WTC11 (cell line): ENCODE data around the gene ZBED5. TPM values are rescaled to one million over a fixed set of nuclear protein-coding genes. Genes with fewer than 3 reads are reported as not detected.
A peak's percentile ranks its signal among the peaks of the same experiment; 100 is the strongest.

Experiments used
- ATAC-seq: fragments of 200-7000 bp; cut with Tn5 transposase; 2 replicates; pipeline ENCODE4 v1.10.0; 2021; ENCODE audit warnings: mild to moderate bottlenecking, moderate library complexity
- CTCF ChIA-PET: fragments of 300-600 bp; sonication (Branson Sonifier 250); formaldehyde crosslinking; loops from one replicate; lab custom pipeline; 2021; ENCODE audit warnings: antibody characterized with exemption; lab: Charles Lee
- POLR2A ChIA-PET: fragments of 350-600 bp; sonication (Branson Sonifier 250); formaldehyde crosslinking; loops from one replicate; lab custom pipeline; 2021; ENCODE audit warnings: antibody characterized with exemption; lab: Charles Lee
- DNase-seq: peaks from one replicate; pipeline ENCODE4 v3.0.0; 2021; ENCODE audit warnings: low spot score
- H3K27ac Mint-ChIP-seq: 2 replicates; pipeline ENCODE4 v1.8.0; 2021; ENCODE audit warnings: mixed read lengths
- H3K27me3 Mint-ChIP-seq: 2 replicates; pipeline ENCODE4 v1.8.0; 2021; ENCODE audit warnings: low read depth, mild to moderate bottlenecking, moderate library complexity, mixed read lengths
- H3K36me3 Mint-ChIP-seq: 2 replicates; pipeline ENCODE4 v1.8.0; 2021; ENCODE audit warnings: mixed read lengths
- H3K4me1 Mint-ChIP-seq: 2 replicates; pipeline ENCODE4 v1.8.0; 2022; ENCODE audit warnings: mixed read lengths
- H3K4me3 Mint-ChIP-seq: 2 replicates; pipeline ENCODE4 v1.8.0; 2021; ENCODE audit warnings: mild to moderate bottlenecking, moderate library complexity, mixed read lengths
- H3K9me3 Mint-ChIP-seq: 2 replicates; pipeline ENCODE4 v1.8.0; 2021; ENCODE audit warnings: mixed read lengths
- ATF6 ChIP-seq: sonication (generic); formaldehyde crosslinking; IDR thresholded peaks from 2 replicates; pipeline ENCODE4 v1.8.1; 2023; ENCODE audit warnings: mild to moderate bottlenecking, missing genetic modification reagents
- CREB1 ChIP-seq: sonication (generic); formaldehyde crosslinking; IDR thresholded peaks from 2 replicates; pipeline ENCODE4 v1.8.0; 2023; ENCODE audit warnings: mild to moderate bottlenecking, missing genetic modification reagents
- CREM ChIP-seq: sonication (generic); formaldehyde crosslinking; IDR thresholded peaks from 2 replicates; pipeline ENCODE4 v1.8.1; 2022; ENCODE audit warnings: mild to moderate bottlenecking, missing genetic modification reagents, moderate library complexity
- E2F1 ChIP-seq: sonication (generic); formaldehyde crosslinking; IDR thresholded peaks from 2 replicates; pipeline ENCODE4 v1.8.0; 2022; ENCODE audit warnings: mild to moderate bottlenecking, missing genetic modification reagents
- ETV6 ChIP-seq: sonication (generic); formaldehyde crosslinking; IDR thresholded peaks from 2 replicates; pipeline ENCODE4 v1.8.1; 2022; ENCODE audit warnings: mild to moderate bottlenecking, missing genetic modification reagents
- FOXK1 ChIP-seq: sonication (generic); formaldehyde crosslinking; IDR thresholded peaks from 2 replicates; pipeline ENCODE4 v1.8.0; 2022; ENCODE audit warnings: mild to moderate bottlenecking, moderate library complexity, missing genetic modification reagents
- GABPB1 ChIP-seq: sonication (generic); formaldehyde crosslinking; IDR thresholded peaks from 2 replicates; pipeline ENCODE4 v1.8.1; 2023; ENCODE audit warnings: mild to moderate bottlenecking, missing genetic modification reagents
- KAT7 ChIP-seq: sonication (generic); formaldehyde crosslinking; IDR thresholded peaks from 2 replicates; pipeline ENCODE4 v1.8.1; 2023; ENCODE audit warnings: missing genetic modification reagents, mild to moderate bottlenecking, borderline replicate concordance
- MAX ChIP-seq: sonication (generic); formaldehyde crosslinking; IDR thresholded peaks from 2 replicates; pipeline ENCODE4 v1.8.0; 2022; ENCODE audit warnings: mild to moderate bottlenecking, missing genetic modification reagents
- RELA ChIP-seq: sonication (generic); formaldehyde crosslinking; IDR thresholded peaks from 2 replicates; pipeline ENCODE4 v1.8.1; 2022; ENCODE audit warnings: missing genetic modification reagents, mild to moderate bottlenecking, borderline replicate concordance
- RORB ChIP-seq: fragments of 250-450 bp; sonication (Bioruptor Pico); IDR thresholded peaks from 2 replicates; pipeline ENCODE4 v1.9.0; 2021; ENCODE audit warnings: mild to moderate bottlenecking
- USF2 ChIP-seq: sonication (generic); formaldehyde crosslinking; IDR thresholded peaks from 2 replicates; pipeline ENCODE4 v1.8.1; 2023; ENCODE audit warnings: mild to moderate bottlenecking, missing genetic modification reagents, moderate library complexity
- ZBTB21 ChIP-seq: sonication (generic); formaldehyde crosslinking; IDR thresholded peaks from 2 replicates; pipeline ENCODE4 v1.8.1; 2023; ENCODE audit warnings: mild to moderate bottlenecking, missing genetic modification reagents, borderline replicate concordance
- ZNF281 ChIP-seq: sonication (generic); formaldehyde crosslinking; IDR thresholded peaks from 2 replicates; pipeline ENCODE4 v1.8.0; 2023; ENCODE audit warnings: mild to moderate bottlenecking, missing genetic modification reagents
- total RNA-seq: library from RNA; stranded (reverse); gene quantifications from 3 replicates; pipeline ENCODE4 v1.2.3, GENCODE V29; 2021

ZBED5 gene
- total RNA-seq, 1 experiment from 2014 or later: 48.7 TPM

GRCh38 chr11:10857459-10857708 lies 469 bp downstream of the ZBED5 start (continued):
- no peak for TF ChIP-seq CREM (CRISPR knock-in tag)

GRCh38 chr11:10856689-10857458 lies 979 bp downstream of the ZBED5 start:
- Mint-ChIP-seq H3K4me1 (peaks cover 22% of the 10 kb centered on the region), H3K4me3 (peak overlapping the region; percentile 100), H3K36me3 (peaks cover 43% of the 10 kb centered on the region), H3K9me3 (no peaks in the 10 kb centered on the region), H3K27me3 (no peaks in the 10 kb centered on the region), H3K27ac (peak overlapping the region; percentile 100)
- DNase-seq (no peak), ATAC-seq (peak; percentile 4)
- ChIA-PET CTCF (interaction anchor here (2.4 to 3.1 kb wide), 3 partner anchors 22 to 65 kb away, joined by 14 to 17 read pairs (median 17); partner anchors contain the start of gene EIF4G2), POLR2A (interaction anchor here (1.0 to 3.1 kb wide), 6 partner anchors 48 to 77 kb away, joined by 3 to 130 read pairs (median 8); partner anchors contain the start of gene EIF4G2)
- TF ChIP-seq FOXK1 (CRISPR knock-in tag): no peak
- 0 out of 2 replicates have a peak, but pooled peaks have one; percentile 8 for TF ChIP-seq ZNF281 (CRISPR knock-in tag)

- Mint-ChIP-seq H3K27ac (no peak overlapping the region), H3K27me3 (no peaks in the 10 kb centered on the region), H3K4me1 (peaks cover 20% of the 10 kb centered on the region), H3K9me3 (no peaks in the 10 kb centered on the region), H3K4me3 (no peak overlapping the region), H3K36me3 (peaks cover 43% of the 10 kb centered on the region)
- ATAC-seq (no peak), DNase-seq (no peak)
- ChIA-PET CTCF (no interaction called here), POLR2A (no interaction called here)
- TF ChIP-seq ETV6 (CRISPR knock-in tag) (no peak), ATF6 (CRISPR knock-in tag) (no peak), CREB1 (CRISPR knock-in tag) (no peak), ZBTB21 (CRISPR knock-in tag) (no peak), MAX (no peak), GABPB1 (no peak), KAT7 (no peak), RELA (CRISPR knock-in tag) (no peak), USF2 (CRISPR knock-in tag) (no peak), RORB (CRISPR knock-in tag) (no peak), E2F1 (no peak)
Observed at GRCh38 chr11:10855295-10855694, 2.6 kb downstream of the ZBED5 start.
